ENCODE results near the gene NRCAM.
"Not testable (repeated sequence)": the region's sequence is repeated elsewhere in the genome, so short reads cannot be mapped to it uniquely, and the experiment has no call there.

NRCAM gene

DNA sequence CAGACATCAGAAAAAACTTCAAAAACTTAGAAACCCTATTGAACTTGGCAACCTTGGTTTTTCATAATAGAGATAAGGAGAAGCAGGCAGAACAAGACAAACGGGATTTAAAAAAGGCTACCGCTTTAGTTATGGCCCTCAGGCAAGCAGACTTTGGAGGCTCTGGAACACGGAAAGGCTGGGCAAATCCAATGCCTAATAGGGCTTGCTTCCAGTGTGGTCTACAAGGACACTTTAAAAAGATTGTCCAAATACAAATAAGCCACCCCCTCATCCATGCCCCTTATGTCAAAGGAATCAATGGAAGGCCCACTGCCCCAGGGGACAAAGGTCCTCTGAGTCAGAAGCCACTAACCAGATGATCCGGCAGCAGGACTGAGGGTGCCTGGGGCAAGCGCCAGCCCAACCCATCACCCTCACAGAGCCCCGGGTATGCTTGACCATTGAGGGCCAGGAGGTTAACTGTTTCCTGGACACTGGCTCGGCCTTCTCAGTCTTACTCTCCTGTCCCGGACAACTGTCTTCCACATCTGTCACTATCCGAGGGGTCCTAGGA is 115.3 kb downstream of the NRCAM start:
- no peak for DNase-seq (ENCODE audit: low read depth)

DNA sequence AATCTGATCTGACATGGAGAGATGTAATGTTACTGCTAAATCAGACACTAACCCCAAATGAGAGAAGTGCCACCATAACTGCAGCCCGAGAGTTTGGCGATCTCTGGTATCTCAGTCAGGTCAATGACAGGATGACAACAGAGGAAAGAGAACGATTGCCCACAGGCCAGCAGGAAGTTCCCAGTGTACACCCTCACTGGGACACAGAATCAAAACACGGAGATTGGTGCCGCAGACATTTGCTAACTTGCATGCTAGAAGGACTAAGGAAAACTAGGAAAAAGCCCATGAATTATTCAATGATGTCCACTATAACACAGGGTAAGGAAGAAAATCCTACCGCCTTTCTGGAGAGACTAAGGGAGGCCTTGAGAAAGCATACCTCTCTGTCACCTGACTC is 115.8 kb downstream of the NRCAM start:
- DNase-seq (ENCODE audit: low read depth) = not testable (repeated sequence)

DNA sequence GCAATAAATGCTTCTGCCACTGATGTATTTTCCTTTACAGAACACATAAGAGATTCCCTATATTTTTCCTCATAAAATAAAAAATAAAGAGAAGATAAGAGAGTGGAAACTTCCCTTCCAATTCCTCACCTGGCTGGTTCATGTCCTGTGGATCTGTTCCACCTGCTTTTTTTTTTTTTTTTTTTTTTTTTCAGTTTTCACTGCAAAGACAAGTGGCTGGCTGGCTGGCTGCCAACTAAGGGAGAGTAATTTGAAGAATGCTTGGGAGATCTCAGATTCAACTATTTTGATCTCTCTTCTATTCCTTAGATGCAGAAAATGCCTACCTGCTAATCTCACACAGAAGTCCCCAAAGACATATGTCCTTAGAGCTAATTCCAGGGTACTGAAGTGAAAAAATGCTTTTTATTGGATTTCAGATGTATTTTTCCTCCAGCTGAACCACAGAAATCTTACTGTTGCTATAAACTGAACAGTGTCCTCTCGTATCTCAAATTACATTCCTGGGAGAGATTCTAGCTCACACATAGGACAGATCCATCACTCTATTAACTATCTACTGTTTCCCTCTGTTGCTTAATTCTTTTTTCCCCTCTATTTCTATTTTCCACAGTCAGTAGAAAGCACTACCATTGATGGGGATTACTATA is 120.8 kb downstream of the NRCAM start:
- DNase-seq (ENCODE audit: low read depth) = no peak

DNA sequence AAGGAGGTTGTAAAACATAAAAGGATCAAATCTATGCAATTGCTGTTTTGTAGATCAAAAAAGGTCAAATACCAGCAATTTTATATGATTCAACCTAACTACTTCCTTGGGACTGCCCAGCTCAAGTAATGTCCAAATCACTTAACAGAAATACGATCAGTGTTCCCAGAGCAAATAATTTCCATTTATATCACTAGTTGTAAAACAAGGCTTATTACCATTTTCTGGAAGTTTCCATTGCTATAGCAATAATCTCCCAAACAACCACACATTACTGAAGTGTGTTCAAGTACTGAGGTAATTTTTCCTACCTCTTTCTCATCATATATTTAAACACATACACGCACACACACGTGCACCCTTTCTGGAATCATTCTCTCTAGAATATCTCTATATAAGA is 123.3 kb downstream of the NRCAM start:
- DNase-seq (ENCODE audit: low read depth) = no peak

DNA sequence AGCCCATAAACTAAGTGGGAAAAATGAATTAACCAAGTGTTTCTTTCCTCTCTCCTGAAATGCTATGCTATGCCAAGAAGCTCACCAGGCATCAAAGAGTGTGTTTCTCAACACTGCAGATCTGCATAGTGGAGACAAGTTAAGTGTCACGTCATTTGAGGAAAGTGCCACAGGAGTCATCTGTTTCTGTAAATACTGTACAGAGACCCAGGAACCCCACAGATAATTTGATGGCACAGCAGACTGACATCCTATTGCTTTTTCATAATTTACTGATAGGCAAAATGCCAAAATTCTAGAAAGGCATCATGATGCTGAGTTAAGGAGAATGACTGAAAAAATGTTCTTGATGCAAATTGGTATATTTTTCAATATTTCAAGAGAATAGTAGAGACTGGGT is 124.3 kb downstream of the NRCAM start:
- no peak for DNase-seq (ENCODE audit: low read depth)

DNA sequence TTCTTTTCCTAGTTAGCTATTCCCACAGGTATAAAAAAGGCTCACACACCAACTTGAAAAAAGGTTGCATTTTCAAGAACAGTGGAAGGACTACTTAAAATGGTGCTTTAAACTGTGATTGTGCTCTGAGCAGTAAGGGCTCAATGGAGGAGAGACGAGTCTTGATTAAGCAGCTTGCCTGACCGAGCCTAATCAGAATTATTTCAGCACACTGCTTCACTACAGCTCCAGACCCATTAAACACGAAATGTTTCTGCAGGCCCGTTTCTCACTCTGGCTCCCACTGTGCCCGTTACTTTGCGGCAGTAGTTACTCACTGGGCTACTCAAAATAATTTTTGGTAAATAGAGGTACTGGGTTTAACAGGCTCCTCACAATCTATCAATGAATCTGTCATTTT is 126.0 kb downstream of the NRCAM start:
- DNase-seq (ENCODE audit: low read depth) = no peak

DNA sequence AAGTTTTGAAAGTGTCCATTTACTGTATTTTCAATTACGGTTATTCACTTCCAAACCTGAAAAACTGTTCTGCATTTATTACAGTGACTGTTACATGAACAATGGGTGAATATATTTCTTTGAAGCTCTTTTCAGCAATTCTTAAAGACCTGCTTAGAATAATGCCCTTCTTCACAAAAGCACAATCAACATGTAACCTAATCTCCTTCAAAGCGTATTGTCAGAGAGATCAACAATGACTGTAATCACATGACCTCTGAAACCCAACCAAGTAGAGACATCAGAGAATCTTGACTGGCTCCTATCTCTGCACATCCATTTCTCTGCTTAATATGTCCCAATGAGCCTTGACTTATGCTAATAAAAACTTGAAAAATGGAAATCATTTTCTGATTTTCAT is 126.7 kb downstream of the NRCAM start:
- no peak for DNase-seq (ENCODE audit: low read depth)

DNA sequence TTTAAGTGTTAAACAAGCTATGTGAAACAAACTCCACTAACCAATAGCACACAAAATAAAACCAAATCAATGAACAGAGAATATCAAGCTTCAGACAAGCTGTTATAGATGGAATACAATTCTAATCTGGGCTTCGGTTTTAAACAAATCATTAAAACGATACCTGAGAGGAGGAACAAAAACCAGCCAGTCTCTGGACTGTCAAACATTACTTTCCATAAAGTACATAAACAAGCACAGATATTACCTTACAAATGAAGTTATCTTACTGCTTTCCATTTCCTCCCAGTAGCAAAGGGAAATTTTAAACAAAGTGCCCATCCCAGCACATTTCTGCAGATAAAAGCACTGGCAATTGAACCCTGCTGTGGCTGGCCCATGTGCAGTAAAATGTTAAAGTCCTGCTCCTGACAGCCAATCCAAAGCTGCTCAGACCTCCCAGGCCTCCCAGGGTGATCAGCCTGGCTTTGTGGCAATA is 128.0 kb downstream of the NRCAM start:
- no peak for DNase-seq (ENCODE audit: low read depth)

DNA sequence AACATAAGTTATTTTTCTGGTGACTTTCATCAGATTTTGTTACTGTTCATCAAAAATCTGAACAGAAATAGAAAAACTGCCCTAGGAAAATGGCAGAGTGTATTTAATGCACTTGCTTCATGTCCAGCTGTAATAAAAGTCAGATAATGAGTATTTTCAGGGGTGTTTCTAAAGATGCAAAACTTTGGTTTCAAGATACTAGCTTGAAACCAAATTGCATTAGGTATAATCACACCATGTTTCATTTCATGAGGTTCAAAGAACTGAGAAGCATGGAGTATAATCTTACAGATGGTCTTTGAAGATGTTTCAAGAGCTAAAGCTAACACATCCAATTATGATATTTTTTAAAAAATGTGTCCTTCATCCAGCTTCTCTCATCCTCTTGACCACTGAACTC is 128.9 kb downstream of the NRCAM start:
- DNase-seq (ENCODE audit: low read depth) = no peak

DNA sequence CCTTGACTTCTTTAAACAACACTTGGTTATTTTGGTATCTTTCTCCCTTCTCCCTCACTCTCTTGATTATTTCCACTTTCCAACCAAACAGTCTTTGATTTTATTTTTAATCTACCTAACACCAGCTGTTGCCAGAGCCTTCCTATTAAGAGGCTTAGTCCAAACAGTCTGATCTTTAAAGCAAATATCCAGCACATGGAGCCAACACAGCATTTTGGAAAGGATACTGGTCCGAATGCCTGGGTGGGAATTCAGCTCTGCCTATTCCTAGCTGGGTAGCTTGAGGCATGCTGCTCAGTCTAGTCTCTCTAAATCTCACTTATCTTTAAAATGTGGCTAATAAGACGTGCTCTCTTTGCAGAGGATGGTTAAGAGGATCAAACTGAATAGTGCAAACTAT is 129.3 kb downstream of the NRCAM start:
- no peak for DNase-seq (ENCODE audit: low read depth)

DNA sequence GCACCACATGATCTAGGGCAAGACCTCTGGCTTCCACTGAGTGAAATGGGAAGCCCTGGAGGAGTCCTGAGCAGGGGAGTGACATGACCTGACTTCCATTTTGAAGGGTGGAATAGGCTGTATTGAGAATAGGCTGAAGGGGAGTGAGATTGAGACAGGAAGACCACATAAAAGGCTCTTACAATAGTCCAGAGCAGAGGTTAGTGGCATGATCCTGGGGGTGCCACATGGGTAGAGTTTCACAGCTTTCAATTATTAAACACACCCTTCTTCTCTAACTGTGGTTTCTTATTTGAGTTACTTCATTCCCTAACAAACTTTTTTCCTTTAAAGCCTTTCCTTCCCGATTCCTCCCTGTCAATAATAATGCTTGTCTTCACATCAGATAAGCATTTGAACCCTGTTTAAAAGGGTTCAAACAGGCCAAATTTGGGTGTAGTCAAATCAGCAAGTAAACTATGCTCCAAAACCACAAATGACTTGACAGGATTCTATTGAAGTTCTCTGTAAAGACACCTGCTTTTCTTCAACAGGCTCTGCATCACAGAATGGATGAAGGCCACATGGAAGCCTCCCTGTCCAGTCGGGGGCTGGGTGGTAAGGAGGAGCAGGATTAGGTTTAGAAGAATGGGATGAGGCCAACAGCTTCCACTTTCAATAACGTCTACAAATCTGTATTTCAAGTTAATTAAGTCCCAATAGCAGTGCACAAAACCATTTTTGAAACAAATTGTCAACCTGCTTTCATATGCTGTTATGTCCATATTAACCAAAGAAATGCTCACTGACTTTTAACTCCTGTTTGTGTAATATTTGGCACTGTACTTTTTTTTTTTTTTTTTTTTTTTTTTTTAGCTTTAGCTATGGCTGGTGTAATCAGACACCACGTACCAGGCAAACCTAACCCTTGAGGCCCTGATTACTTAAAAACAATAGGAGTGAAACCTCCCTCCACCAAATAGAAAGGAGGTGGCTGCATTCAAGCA is 131.9 kb downstream of the NRCAM start:
- DNase-seq (ENCODE audit: low read depth) = no peak

DNA sequence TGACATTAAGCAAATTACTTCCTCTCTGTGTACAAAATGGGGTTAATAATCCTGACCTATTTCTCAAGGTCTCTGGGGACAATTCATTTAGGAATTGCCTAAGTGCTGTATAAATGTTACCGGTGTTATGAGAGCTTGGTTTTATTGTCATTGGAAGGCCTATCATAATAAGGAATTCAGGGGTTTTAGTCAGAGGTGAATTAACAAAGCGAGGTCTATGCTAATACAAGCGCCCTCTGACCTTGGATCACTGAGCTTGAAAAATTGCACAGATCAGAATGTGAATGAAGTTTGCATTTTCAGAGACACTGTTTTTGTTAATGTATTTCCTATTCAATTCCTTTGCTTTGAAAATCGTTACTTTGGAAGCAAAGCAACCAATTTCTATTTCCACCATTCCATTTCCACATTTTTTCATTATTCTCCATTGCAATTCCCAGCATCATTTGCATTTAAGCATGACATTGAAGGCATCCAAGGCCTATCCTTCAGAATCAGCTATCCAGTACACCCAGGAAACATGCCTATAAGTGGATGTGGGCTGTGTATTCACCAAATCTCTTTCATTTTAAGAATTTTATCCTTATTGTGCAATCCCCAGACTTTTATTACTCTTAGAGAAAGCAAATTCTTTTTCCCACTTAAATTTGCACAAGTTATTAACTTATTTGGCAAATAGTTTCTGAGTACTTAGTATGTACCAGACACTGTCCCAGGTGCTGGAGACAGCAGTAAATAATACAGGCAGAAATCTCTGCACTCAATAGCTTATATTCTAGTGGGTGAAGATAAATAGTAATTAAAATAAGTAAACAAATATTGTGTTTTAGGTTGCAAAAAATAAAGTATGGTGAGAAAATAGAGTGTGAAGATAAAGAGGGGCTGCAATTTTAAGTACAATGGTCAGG is 133.1 kb downstream of the NRCAM start:
- no peak for DNase-seq (ENCODE audit: low read depth)

DNA sequence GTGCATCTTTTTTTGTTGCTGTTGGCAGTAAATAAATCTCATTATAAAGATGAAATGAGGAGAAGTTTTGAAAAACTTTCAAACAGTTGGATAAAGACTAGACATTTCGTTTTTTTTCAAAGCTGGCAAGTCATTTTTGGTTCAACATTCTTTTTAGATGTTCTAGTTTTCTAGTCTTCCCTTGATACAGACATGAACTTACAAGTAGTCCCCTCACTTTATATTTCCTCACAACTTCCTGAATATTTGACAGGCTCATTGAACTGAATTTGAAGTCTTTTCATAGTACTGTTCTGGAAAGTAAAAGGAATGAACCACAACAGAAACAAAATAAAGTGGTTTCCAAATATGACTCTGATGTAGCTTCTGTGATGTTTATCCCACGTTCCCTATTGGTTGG is 134.2 kb downstream of the NRCAM start:
- DNase-seq (ENCODE audit: low read depth) = no peak

DNA sequence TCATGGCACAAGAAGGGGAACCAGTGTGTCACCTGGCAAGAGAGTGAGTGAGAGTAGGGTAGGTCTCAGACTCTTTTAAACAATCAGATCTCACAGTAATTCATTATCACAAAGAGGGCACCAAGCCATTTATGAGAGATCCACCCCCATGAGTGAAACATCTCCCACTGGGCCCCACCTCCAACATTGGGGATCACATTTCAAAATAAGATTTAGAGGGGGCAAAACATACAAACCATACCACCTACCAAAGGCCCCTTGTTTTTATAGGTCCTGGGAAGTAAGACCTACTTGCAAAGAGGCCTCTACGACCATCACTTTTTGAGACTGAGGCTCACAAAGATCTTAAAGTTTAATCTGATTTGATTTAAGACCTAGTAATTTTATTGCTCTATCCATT is 134.9 kb downstream of the NRCAM start:
- DNase-seq (ENCODE audit: low read depth) = no peak

DNA sequence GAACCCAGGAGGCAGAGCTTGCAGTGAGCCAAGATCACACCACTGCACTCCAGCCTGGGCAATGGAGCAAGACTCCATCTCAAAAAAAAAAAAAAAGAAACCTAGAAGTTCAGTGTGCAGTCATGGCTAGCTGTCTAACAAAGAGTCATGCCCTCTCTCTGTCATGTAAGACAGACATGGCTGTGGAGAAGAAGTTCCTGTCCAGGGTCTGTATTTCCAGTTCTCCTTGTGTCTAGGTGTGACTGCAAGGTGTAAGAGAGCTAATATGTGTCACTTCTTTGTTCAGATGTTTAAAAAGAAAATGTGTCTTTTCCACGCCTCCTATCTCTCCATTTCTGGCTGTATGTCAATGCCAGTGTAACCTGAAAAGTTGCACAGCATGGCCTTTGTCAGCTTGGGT is 139.5 kb downstream of the NRCAM start:
- DNase-seq (ENCODE audit: low read depth) = no peak

DNA sequence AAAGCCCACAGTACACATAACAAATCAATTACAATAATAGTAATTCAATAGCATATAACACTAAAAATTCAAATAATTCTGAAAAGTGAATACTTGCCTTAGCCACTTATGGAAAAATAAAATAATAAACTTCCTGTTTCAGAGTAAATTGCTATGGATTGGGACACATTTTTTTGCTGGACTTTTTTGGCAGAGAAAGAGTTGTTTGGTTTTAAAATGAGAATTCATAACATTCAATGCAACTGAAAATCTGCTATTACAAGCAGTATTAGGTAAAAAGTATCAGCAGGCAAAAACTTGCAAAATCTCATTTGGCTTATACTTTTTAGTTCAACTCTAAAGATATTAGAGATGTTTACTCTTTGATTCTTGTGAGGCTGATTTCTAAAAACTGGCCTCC is 141.7 kb downstream of the NRCAM start:
- DNase-seq (ENCODE audit: low read depth) = no peak

DNA sequence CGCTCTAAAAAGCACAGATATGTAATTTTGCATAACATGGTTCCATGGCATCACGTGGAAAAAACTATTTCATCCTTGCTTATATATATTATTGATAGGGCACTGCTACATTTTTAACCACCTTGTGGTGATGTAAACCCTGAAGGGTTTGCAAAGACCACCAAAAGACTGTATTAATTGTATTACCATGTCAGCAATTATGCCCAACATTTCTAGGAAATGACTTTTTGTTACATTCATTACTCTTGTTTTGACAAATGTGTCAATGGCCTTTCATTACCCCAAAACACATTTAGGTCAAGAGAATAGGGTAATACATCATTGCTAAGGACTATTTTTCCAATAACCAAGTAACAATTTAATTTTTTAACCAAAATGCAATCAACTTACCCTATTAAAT is 142.2 kb downstream of the NRCAM start:
- DNase-seq (ENCODE audit: low read depth) = no peak

DNA sequence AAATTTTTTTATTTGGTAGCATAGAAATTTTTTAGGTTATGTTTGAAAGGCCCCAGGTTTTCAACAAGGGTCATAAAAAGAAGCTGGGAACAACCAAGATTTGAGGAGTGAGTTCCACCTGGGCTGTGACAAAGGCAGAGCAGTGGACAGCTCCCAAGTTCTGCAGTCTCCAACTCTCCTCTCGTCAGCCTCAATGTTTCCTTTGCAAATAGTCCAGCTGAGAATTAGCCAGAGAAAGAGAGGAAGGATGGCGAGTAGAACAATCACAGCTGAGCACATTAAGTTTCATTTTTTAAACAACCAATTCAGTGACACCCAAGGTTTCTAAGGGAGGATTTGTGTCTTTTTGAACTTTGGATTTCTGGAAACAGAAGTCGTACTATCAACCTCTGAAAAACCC is 143.2 kb downstream of the NRCAM start:
- no peak for DNase-seq (ENCODE audit: low read depth)

DNA sequence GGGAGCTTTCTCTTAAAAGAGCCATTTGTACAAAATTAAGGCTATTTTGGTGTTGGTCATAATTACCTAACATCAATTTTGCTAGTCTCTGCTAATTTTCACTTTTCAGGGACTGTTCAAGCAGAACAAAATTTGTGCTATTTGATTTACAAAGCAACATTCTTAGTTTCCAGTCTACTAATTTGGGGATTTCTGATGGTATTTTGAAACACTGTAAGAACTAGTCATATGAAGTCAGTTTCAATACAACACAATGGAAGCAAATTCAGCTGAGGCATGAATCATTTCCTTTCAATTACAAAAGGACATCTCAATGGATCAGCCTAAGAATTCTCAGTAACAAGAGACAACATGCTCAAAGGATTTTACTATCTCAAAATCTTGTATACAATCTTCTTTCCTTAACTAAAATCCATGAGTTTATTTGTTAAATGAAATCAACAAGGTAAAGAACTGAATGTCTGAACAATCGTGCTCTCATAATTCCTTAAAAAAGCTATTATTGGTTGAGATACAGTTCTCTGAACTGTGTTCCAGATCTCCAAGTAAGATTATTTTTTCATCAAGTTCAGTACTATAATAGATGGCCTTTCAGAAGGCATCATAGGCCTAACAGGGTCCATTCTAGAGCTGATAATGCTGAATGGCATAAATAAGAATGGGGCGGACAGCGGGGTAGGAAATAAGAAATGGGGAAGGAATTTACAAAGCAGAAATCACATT is 144.6 kb downstream of the NRCAM start:
- no peak for DNase-seq (ENCODE audit: low read depth)

DNA sequence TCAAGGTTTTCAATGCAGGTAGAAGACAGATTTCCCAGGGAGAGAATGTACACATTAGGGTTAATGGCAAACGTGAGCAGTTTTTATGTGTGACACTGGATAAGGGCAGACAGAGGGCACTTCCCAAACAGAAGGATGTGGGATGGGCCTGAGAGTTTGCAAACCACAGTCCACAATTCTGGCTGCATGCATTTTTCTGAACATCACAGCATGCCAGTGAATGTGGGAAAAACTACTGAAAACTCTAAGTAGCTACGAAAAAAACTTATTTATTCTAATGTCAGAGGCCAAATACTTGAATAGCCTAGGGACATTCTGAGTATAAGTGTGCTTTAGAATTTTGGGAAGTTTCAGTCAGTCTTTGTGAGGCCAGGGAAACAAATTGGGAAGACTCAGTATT is 145.9 kb downstream of the NRCAM start:
- no peak for DNase-seq (ENCODE audit: low read depth)

DNA sequence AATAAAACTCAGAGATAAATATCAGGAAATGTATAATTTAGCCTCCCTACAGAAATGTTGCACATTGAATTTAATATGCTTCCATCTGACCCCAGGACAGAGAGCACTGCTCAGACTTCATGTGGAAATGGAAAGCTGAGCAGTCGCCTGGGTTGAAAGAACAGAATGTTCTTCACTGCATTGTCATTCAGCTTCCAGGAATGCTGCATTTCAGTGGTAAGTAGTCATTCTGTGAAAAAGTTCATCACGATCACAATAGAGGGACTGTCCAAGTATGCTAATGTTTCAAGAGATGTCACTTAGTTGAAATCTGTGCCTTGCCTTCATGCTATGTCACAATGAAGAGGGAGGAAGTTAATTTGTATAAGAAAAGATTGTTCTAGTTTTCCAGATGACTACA is 147.3 kb downstream of the NRCAM start:
- DNase-seq (ENCODE audit: low read depth) = no peak
